Lower lobe of right lung (tissue), 2 donors: Measurements from ENCODE around the gene RAD51B. TPM values are rescaled to one million over a fixed set of nuclear protein-coding genes. Genes with fewer than 3 reads are reported as not detected.

Experiments used
- ATAC-seq, 2 donors: fragments of 200-7000 bp; cut with Tn5 transposase; one replicate each; pipeline ENCODE4 v1.9.1; 2020 to 2022; ENCODE audit warnings: mild to moderate bottlenecking in 2 of 2, moderate library complexity in 2 of 2
- DNase-seq: peaks from one replicate; pipeline ENCODE4 v3.0.0-alpha.2; 2020
- H3K27ac ChIP-seq: fragments of 200-600 bp; one replicate; pipeline ENCODE4 v1.8.0; 2022
- H3K27me3 ChIP-seq: fragments of 200-600 bp; one replicate; pipeline ENCODE4 v1.8.0; 2022; ENCODE audit warnings: low read depth
- H3K36me3 ChIP-seq: fragments of 200-600 bp; one replicate; pipeline ENCODE4 v1.8.0; 2022; ENCODE audit warnings: mild to moderate bottlenecking
- H3K4me1 ChIP-seq: fragments of 200-600 bp; one replicate; pipeline ENCODE4 v1.8.0; 2022
- H3K4me3 ChIP-seq: fragments of 200-600 bp; one replicate; pipeline ENCODE4 v1.8.0; 2022; ENCODE audit warnings: mild to moderate bottlenecking
- H3K9me3 ChIP-seq: fragments of 200-600 bp; one replicate; pipeline ENCODE4 v1.8.0; 2022
- CTCF ChIP-seq: fragments of 200-600 bp; IDR thresholded peaks from one replicate; pipeline ENCODE4 v1.8.0; 2022; ENCODE audit warnings: antibody characterized with exemption, mild to moderate bottlenecking
- intact Hi-C: fragments of 100-400 bp; cut with DNase I; formaldehyde crosslinking; loops from one replicate; pipeline ENCODE4 v1.11.0; 2022
- total RNA-seq: library from RNA; stranded (reverse); fragmentation: NEBNext Ultra II Directional; extraction: Animal tissue kit (Norgen Biotek cat#: 25700); gene quantifications from one replicate; pipeline ENCODE4 v1.2.1, GENCODE V29; 2021
- donor health status: DM: no; HTN: yes; CAD: no; lungs with severe emphysema.

The RAD51B gene
- total RNA-seq, 1 donor from 2014 or later, result 22.2 TPM

DNA sequence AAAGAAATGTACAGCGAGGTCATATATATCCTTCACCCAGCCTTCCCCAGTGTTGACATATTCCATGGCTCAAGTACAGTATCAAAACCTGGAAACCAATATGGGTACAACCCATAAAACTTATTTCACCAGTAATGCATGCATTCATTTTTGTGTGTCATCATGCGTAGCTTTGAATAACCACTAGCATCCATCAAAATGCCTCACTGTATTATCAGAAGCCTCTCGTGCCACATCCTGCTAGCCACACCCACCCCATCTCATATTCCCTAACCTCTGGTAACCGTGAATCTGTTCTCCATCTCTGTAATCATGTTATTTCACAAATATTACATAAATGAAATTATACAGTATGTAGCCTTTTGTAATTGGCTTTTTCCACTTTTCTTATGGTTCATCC lies 314.3 kb downstream of the RAD51B start:
- Histone ChIP-seq H3K4me3 (no peak overlapping the region), H3K36me3 (no peaks in the 10 kb centered on the region), H3K27ac (no peak overlapping the region), H3K9me3 (no peaks in the 10 kb centered on the region), H3K27me3 (no peaks in the 10 kb centered on the region), H3K4me1 (peaks cover 6% of the 10 kb centered on the region)
- no peak for TF ChIP-seq CTCF
- DNase-seq (no peak), ATAC-seq (no peak)
- intact Hi-C loops, result no loop called here

GRCh38 chr14:68135028-68135427 lies 315.4 kb downstream of the RAD51B start:
- H3K9me3 ChIP-seq, result no peaks in the 10 kb centered on the region
- no peaks in the 10 kb centered on the region for H3K27me3 ChIP-seq
- DNase-seq (no peak), ATAC-seq (no peak)
- no peaks in the 10 kb centered on the region for H3K36me3 ChIP-seq
- no peak overlapping the region for H3K4me3 ChIP-seq
- no peak overlapping the region for H3K27ac ChIP-seq
- H3K4me1 ChIP-seq, result peaks cover 16% of the 10 kb centered on the region
- no peak for TF ChIP-seq CTCF
- intact Hi-C loops, result no loop called here

DNA sequence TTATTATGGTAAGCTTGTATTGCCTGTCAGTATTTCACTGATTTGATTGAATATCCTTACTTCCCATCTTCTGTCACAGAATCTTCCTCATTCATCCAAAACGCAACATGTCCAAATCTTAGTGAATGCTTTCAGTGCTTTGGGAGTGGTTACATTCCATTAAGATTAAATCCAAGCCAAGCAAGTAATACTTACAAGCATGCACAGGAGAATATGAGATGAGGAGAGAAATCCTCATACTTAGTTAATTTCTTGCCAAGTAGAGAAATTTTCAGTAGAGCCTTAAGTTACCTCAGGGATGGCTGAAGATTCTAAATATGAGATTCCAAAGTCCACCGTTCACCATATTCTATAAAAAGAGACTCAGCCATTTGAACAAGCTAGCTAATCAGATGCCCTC lies 316.0 kb downstream of the RAD51B start:
- no peaks in the 10 kb centered on the region for H3K36me3 ChIP-seq
- intact Hi-C loops, result no loop called here
- no peaks in the 10 kb centered on the region for H3K27me3 ChIP-seq
- H3K4me1 ChIP-seq, result peaks cover 21% of the 10 kb centered on the region
- no peak overlapping the region for H3K4me3 ChIP-seq
- no peak for ATAC-seq
- H3K27ac ChIP-seq, result no peak overlapping the region
- no peak for DNase-seq
- no peak for TF ChIP-seq CTCF
- no peaks in the 10 kb centered on the region for H3K9me3 ChIP-seq

DNA sequence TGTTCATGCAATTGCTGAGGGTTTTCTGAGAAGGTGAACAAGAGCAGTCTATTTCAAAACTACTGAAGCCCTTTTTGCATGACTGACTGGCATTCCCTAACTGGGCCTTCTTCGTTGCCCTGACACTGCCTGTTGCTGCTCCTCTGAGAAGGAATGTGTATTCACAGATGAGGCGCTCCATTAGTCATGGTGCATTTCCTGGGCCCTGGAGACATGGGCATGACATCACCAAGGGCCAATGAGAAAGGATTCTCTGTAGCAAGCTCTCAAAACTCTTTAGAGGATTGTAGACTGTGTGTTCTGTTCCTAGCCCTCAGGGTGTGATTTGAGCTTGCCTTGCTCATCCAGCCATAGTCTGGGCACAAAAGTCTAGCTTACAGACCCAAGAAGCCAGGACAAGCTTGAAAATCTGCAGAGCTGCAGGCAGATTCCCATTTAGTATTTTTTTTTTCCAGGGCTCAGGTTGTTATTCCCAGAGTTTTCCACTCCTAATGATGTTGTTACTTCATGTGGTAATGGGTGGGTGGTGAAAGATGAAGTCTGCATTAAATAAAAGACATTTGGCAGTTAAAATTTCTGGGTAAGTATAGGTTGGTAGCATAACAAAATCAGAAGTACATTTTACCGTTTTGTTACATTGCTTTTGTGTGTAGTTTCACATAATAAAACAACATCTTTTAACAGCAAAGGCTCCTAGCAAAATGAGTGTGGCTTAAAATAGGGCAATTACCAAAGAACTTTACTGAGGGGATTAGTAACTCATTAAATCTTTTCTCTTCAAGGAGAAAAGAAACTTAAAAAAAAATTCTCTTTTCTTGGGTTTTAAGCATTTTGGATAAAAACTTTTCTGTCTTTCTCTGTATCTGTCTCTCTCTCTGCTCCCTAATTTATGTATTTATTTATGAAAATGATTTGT lies 318.4 kb downstream of the RAD51B start:
- Histone ChIP-seq H3K27ac (no peak overlapping the region), H3K4me1 (peaks cover 25% of the 10 kb centered on the region), H3K4me3 (no peak overlapping the region), H3K9me3 (no peaks in the 10 kb centered on the region), H3K36me3 (no peaks in the 10 kb centered on the region), H3K27me3 (no peaks in the 10 kb centered on the region)
- no peak for TF ChIP-seq CTCF
- intact Hi-C loops, result no loop called here
- DNase-seq (no peak), ATAC-seq (peak; percentile 72 to 73)

DNA sequence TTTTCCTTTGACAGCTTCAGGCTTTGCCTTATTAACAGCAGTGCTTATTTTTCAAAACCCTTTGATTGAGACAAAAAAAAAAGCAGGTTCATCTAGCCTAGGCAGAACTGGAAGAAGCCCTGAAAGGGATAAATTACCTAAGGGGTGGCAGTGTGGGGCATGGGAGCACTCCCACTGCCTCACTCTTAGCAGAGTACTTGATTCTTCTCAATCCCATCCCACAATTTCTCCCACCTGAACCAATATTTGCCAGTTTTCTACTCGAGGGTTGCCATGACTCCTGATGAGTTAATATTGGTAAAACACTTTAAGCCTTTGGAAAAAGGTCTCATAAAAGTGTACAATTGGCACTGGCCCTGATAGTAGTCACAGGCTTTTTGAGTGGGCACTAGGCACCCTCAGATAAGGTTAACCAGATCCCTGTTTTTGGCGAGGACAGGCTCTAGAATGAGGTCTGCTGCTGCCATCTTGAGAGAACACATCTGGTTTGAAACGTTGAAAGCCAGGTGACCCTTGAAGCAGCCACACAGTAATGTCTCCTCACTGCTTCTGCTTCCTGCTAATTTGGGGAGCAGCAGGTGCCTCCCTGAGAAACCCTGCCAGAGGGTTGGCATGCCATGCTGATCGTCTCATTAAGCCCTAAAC lies 320.0 kb downstream of the RAD51B start:
- Histone ChIP-seq H3K4me3 (no peak overlapping the region), H3K27me3 (no peaks in the 10 kb centered on the region), H3K27ac (peak overlapping the region; percentile 50), H3K4me1 (peaks cover 41% of the 10 kb centered on the region), H3K9me3 (no peaks in the 10 kb centered on the region), H3K36me3 (no peaks in the 10 kb centered on the region)
- ATAC-seq (peak in 1 of 2 donors; percentile 19), DNase-seq (no peak)
- TF ChIP-seq CTCF, result no peak
- intact Hi-C loops, result no loop called here
